ENCODE results near the gene PKM.

Gene PKM

DNA sequence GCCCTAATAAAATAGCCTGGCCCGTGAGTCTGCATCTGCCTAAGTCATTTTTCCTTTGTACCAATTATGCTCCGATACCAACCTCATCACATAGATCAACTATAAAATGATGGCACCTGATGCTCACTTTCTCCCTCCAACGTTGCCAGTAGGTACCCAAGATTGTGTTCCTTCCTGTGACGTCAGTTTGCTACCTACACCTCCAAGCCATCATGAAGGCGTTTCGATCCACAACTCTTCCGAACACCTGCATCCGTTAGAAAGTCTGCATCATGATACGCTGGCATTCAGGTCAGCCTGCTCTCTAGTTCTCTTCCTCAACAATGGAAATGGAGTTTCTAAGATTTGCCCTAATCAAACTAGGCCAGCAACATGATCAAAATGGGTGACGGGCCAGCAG, 7.7 kb downstream of the PKM start:
- 93 to 95% methylated on average over 10 of the region's 10 CpGs for WGBS, 2 experiments
- Histone ChIP-seq H3K27ac (ENCODE audit: insufficient read depth, low read depth, low read length, poor library complexity, severe bottlenecking) (no peak overlapping the region), H3K4me1 (ENCODE audit: control insufficient read depth, insufficient read depth, low read length) (peaks cover 46% of the 10 kb centered on the region), H3K36me3 (ENCODE audit: control insufficient read depth, insufficient read depth, low read length) (peaks cover 31% of the 10 kb centered on the region), H3K27me3 (ENCODE audit: control insufficient read depth, insufficient read depth, low read length, poor library complexity, severe bottlenecking) (no peaks in the 10 kb centered on the region), H3K4me3 (ENCODE audit: insufficient read depth, low read depth, low read length) (no peak overlapping the region), H3K9me3 (ENCODE audit: control insufficient read depth, low read length) (no peaks in the 10 kb centered on the region)

DNA sequence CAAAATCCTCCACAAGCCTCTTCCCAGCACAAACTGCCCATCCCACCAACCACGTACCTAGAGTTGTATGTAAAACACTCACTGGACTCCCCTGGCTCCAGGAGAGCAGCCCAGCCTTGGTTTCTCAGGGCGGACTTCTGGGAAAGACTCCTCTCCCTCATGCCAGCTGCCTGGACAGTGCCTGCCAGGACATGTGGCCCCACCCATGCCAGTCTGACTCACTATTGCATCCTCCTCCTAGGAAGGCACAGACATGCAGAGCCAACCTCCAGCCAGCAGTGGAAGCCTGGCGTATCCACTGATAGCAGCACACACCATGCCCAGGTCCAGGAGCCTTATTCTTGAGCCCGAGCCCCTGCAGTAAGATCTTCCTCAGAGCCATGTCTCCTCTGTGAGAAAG, 8.6 kb downstream of the PKM start:
- Histone ChIP-seq H3K27ac (ENCODE audit: insufficient read depth, low read depth, low read length, poor library complexity, severe bottlenecking) (no peak overlapping the region), H3K4me3 (ENCODE audit: insufficient read depth, low read depth, low read length) (no peak overlapping the region), H3K36me3 (ENCODE audit: control insufficient read depth, insufficient read depth, low read length) (peaks cover 39% of the 10 kb centered on the region), H3K27me3 (ENCODE audit: control insufficient read depth, insufficient read depth, low read length, poor library complexity, severe bottlenecking) (no peaks in the 10 kb centered on the region), H3K4me1 (ENCODE audit: control insufficient read depth, insufficient read depth, low read length) (peaks cover 39% of the 10 kb centered on the region), H3K9me3 (ENCODE audit: control insufficient read depth, low read length) (no peaks in the 10 kb centered on the region)
- WGBS, 2 experiments = 80 to 89% methylated on average over 4 of the region's 4 CpGs

DNA sequence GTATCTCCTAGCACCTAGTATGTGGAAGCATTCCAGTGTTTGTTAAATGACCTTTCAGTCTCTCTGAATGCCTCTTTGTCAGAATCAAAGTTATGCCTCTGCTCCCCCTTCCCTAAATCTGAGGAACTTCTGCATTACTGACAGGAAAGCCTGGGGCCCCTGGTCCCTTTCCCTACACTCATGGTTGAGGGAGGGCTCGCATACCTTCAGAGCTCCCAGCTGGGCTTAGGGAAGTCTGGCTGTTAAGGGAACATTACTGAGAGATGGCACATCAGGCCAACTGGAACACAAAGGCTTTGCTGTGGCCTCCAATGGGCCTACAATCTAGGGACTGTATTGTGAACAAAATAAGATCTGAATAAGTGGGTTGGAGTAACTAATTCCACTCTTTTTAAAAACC, 10.3 kb downstream of the PKM start:
- no peaks in the 10 kb centered on the region for H3K27me3 ChIP-seq (ENCODE audit: control insufficient read depth, insufficient read depth, low read length, poor library complexity, severe bottlenecking)
- H3K36me3 ChIP-seq (ENCODE audit: control insufficient read depth, insufficient read depth, low read length) = peaks cover 56% of the 10 kb centered on the region
- H3K27ac ChIP-seq (ENCODE audit: insufficient read depth, low read depth, low read length, poor library complexity, severe bottlenecking) = no peak overlapping the region
- peaks cover 30% of the 10 kb centered on the region for H3K4me1 ChIP-seq (ENCODE audit: control insufficient read depth, insufficient read depth, low read length)
- H3K9me3 ChIP-seq (ENCODE audit: control insufficient read depth, low read length) = no peaks in the 10 kb centered on the region
- no peak overlapping the region for H3K4me3 ChIP-seq (ENCODE audit: insufficient read depth, low read depth, low read length)
- 90 to 92% methylated on average over 1 of the region's 1 CpG for WGBS, 2 experiments

DNA sequence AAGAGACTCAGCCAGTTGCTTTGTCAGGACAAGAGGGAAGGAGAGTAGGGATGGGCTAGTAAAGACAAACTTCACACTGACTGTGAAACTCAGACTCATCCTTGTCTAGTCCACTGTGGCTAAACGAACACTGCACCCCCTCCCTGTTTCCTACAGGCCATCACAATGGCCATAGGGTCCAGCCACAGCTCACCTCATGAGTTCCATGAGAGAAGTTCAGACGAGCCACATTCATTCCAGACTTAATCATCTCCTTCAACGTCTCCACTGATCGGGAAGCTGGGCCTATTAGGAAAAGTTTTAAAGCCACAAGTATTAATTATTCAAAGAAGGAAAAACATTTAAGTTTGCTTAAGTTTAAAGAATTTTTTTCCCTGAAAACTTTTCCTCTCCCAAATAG, 13.8 kb downstream of the PKM start:
- no peak overlapping the region for H3K27ac ChIP-seq (ENCODE audit: insufficient read depth, low read depth, low read length, poor library complexity, severe bottlenecking)
- no peaks in the 10 kb centered on the region for H3K27me3 ChIP-seq (ENCODE audit: control insufficient read depth, insufficient read depth, low read length, poor library complexity, severe bottlenecking)
- H3K4me1 ChIP-seq (ENCODE audit: control insufficient read depth, insufficient read depth, low read length) = peaks cover 6% of the 10 kb centered on the region
- H3K9me3 ChIP-seq (ENCODE audit: control insufficient read depth, low read length) = no peaks in the 10 kb centered on the region
- H3K4me3 ChIP-seq (ENCODE audit: insufficient read depth, low read depth, low read length) = no peak overlapping the region
- 92 to 93% methylated on average over 2 to 4 of the region's 4 CpGs for WGBS, 2 experiments
- H3K36me3 ChIP-seq (ENCODE audit: control insufficient read depth, insufficient read depth, low read length) = peaks cover 64% of the 10 kb centered on the region

DNA sequence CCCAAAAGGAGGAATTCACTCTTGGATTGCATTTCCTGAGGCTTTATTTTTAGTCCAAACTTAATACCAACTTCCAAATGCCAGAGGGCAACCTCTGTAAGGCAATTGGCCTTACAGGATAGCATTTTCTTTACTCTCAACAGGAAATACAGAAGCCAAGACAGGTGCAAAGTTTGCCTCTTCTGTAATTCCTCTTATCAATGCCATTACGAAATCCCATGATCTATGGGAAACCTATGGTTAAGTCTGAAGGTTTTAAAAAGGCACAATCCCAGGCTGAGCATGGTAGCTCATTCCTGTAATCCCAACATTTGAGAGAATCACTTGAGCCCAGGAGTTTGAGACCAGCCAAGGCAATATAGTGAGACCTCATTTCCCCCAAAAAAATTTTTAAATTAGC, 14.9 kb downstream of the PKM start:
- no peaks in the 10 kb centered on the region for H3K9me3 ChIP-seq (ENCODE audit: control insufficient read depth, low read length)
- peaks cover 2% of the 10 kb centered on the region for H3K4me1 ChIP-seq (ENCODE audit: control insufficient read depth, insufficient read depth, low read length)
- H3K36me3 ChIP-seq (ENCODE audit: control insufficient read depth, insufficient read depth, low read length) = peaks cover 75% of the 10 kb centered on the region
- H3K27me3 ChIP-seq (ENCODE audit: control insufficient read depth, insufficient read depth, low read length, poor library complexity, severe bottlenecking) = no peaks in the 10 kb centered on the region
- H3K27ac ChIP-seq (ENCODE audit: insufficient read depth, low read depth, low read length, poor library complexity, severe bottlenecking) = no peak overlapping the region
- WGBS, 2 experiments = 88 to 92% methylated on average over 1 of the region's 1 CpG
- no peak overlapping the region for H3K4me3 ChIP-seq (ENCODE audit: insufficient read depth, low read depth, low read length)

DNA sequence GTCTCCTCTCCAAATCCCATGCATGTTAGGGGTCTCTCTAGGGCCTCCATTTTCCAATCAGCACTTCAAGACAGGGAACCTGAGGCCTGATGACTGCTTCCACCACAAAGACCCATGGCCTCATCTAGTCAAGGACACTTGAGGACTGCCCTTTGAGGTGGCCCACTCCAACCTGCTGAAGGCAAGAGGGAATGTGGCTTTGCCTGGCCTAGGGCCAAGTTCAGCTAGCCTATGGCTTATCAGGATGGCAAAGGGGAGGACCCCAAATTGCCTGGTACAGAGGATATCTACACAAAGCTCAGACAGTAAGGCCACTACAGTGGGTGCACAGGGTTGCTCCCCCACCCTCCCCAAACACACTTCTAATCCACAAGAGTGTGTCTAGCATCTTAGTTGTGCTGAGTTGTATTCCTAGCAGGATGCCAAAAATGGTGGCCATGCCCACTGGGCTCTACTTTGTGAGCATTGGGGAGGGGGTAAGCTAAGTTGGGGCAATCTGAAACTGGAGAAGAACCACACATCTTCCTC, 23.4 kb downstream of the PKM start:
- no peaks in the 10 kb centered on the region for H3K27me3 ChIP-seq (ENCODE audit: control insufficient read depth, insufficient read depth, low read length, poor library complexity, severe bottlenecking)
- no peak overlapping the region for H3K4me3 ChIP-seq (ENCODE audit: insufficient read depth, low read depth, low read length)
- no peaks in the 10 kb centered on the region for H3K9me3 ChIP-seq (ENCODE audit: control insufficient read depth, low read length)
- no peak overlapping the region for H3K27ac ChIP-seq (ENCODE audit: insufficient read depth, low read depth, low read length, poor library complexity, severe bottlenecking)
- peaks cover 95% of the 10 kb centered on the region for H3K36me3 ChIP-seq (ENCODE audit: control insufficient read depth, insufficient read depth, low read length)
- no peaks in the 10 kb centered on the region for H3K4me1 ChIP-seq (ENCODE audit: control insufficient read depth, insufficient read depth, low read length)

DNA sequence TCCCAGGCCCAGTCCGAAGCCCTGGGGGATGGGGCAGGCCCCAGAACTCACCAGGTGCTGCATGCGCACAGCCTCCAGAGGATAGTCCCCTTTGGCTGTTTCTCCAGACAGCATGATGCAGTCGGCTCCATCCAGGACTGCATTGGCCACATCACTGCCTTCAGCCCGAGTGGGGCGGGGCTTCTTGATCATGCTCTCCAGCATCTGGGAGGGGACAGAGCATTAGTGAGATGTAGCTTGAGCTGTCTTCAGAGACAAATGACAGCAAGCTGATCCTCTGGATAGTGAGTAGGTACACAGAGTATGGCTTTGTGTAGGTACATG, 24.4 kb downstream of the PKM start:
- H3K27me3 ChIP-seq (ENCODE audit: control insufficient read depth, insufficient read depth, low read length, poor library complexity, severe bottlenecking) = no peaks in the 10 kb centered on the region
- no peaks in the 10 kb centered on the region for H3K9me3 ChIP-seq (ENCODE audit: control insufficient read depth, low read length)
- 93 to 97% methylated on average over 5 of the region's 5 CpGs for WGBS, 2 experiments
- no peak overlapping the region for H3K27ac ChIP-seq (ENCODE audit: insufficient read depth, low read depth, low read length, poor library complexity, severe bottlenecking)
- H3K4me3 ChIP-seq (ENCODE audit: insufficient read depth, low read depth, low read length) = no peak overlapping the region
- H3K4me1 ChIP-seq (ENCODE audit: control insufficient read depth, insufficient read depth, low read length) = no peaks in the 10 kb centered on the region
- peaks cover 95% of the 10 kb centered on the region for H3K36me3 ChIP-seq (ENCODE audit: control insufficient read depth, insufficient read depth, low read length)

DNA sequence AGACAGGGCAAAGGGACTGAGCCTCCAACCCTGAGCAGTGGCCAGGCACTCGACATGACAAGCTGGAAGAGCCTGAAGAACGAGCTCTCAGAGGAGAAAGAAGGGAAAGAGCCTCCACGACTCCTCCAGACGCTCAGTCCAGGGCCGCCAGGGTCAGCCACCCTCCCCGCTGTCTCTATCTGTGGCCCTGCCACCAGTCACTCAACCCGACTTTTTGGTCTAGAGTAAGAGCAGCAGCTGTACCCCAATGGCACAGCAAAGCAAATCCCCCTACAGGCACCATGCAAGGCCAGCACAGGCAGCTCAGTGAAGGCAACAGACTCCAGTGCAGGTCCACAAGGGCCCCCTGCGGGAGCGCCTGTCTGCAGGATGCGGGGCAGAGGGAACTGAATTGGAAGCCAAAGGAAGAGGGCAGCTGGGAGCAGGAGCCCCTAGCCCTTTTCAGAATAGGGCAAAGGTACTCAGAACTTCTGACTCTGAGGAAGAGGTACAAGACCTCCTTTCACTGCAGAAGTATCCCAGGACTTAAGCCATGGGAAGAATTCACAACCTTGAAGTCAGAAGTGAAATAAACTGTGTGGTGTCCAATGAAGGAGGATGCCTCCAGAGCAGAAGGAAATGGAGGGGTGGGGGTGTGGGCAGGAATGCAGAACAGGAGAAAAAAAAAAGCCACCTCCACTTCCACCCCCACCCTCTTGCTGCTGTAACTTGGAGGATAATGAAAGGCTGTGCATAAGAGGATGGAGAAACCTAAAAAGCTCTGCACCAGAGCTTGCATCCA, 24.9 kb downstream of the PKM start:
- no peak overlapping the region for H3K27ac ChIP-seq (ENCODE audit: insufficient read depth, low read depth, low read length, poor library complexity, severe bottlenecking)
- H3K4me1 ChIP-seq (ENCODE audit: control insufficient read depth, insufficient read depth, low read length) = no peaks in the 10 kb centered on the region
- peaks cover 94% of the 10 kb centered on the region for H3K36me3 ChIP-seq (ENCODE audit: control insufficient read depth, insufficient read depth, low read length)
- H3K4me3 ChIP-seq (ENCODE audit: insufficient read depth, low read depth, low read length) = no peak overlapping the region
- H3K9me3 ChIP-seq (ENCODE audit: control insufficient read depth, low read length) = no peaks in the 10 kb centered on the region
- 92 to 93% methylated on average over 10 of the region's 10 CpGs for WGBS, 2 experiments
- no peaks in the 10 kb centered on the region for H3K27me3 ChIP-seq (ENCODE audit: control insufficient read depth, insufficient read depth, low read length, poor library complexity, severe bottlenecking)

DNA sequence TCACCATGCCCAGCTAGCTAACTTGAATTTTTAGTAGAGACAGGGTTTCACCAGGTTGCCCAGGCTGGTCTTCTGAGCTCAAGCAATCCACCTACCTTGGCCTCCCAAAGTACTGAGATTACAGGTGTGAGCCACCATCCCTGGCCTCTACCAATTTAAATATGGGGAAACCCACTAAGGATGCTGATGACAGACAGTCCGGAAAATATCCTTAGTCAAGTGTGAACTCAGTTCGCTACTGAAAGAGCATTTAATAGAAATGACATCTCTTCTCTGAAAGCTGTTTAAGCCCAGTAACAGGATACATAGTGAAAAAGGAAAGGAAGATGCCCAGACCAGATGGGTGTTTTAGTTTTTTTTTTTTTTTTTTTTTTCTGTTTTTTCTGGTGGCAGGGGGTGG, 25.7 kb downstream of the PKM start:
- Histone ChIP-seq H3K4me3 (ENCODE audit: insufficient read depth, low read depth, low read length) (no peak overlapping the region), H3K4me1 (ENCODE audit: control insufficient read depth, insufficient read depth, low read length) (no peaks in the 10 kb centered on the region), H3K36me3 (ENCODE audit: control insufficient read depth, insufficient read depth, low read length) (peaks cover 91% of the 10 kb centered on the region), H3K27me3 (ENCODE audit: control insufficient read depth, insufficient read depth, low read length, poor library complexity, severe bottlenecking) (no peaks in the 10 kb centered on the region), H3K9me3 (ENCODE audit: control insufficient read depth, low read length) (no peaks in the 10 kb centered on the region), H3K27ac (ENCODE audit: insufficient read depth, low read depth, low read length, poor library complexity, severe bottlenecking) (no peak overlapping the region)
- WGBS, 2 experiments = 98% methylated on average over 2 of the region's 2 CpGs

DNA sequence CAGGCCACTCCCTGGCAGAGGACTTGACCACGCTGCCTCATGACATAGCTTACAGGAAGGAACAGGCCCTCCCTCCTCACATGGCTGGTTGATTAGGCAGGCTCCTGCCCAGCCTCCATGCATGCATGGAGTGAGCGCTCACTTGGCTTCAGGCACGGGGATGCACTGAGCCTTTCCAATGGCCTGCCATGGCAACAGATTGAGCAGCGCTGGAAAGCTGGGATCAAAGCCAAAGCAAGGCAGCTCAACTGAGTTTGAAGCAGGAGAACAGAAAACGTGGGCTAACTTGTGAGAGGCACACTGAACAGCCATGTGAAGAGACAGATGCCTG, 27.5 kb downstream of the PKM start:
- H3K36me3 ChIP-seq (ENCODE audit: control insufficient read depth, insufficient read depth, low read length) = peaks cover 83% of the 10 kb centered on the region
- no peak overlapping the region for H3K27ac ChIP-seq (ENCODE audit: insufficient read depth, low read depth, low read length, poor library complexity, severe bottlenecking)
- H3K4me3 ChIP-seq (ENCODE audit: insufficient read depth, low read depth, low read length) = no peak overlapping the region
- H3K27me3 ChIP-seq (ENCODE audit: control insufficient read depth, insufficient read depth, low read length, poor library complexity, severe bottlenecking) = peaks cover 6% of the 10 kb centered on the region
- no peaks in the 10 kb centered on the region for H3K4me1 ChIP-seq (ENCODE audit: control insufficient read depth, insufficient read depth, low read length)
- no peaks in the 10 kb centered on the region for H3K9me3 ChIP-seq (ENCODE audit: control insufficient read depth, low read length)
- WGBS, 2 experiments = 95% methylated on average over 5 of the region's 5 CpGs
